Loucy (cell line): ENCODE results near the gene SF3B3.

Experiments used
- H2AFZ ChIP-seq: fragments of 200-600 bp; sonication (generic); 2 replicates; pipeline ENCODE4 v1.6.0; 2016; ENCODE audit warnings: antibody characterized with exemption, mild to moderate bottlenecking, low read length, moderate library complexity
- H3F3A ChIP-seq: fragments of 200-600 bp; 2 replicates; pipeline ENCODE4 v1.6.0; 2016; ENCODE audit warnings: antibody characterized with exemption, low read depth, mild to moderate bottlenecking
- H3K27me3 ChIP-seq: fragments of 200-600 bp; sonication (generic); 2 replicates; pipeline ENCODE4 v1.6.1; 2014; ENCODE audit warnings: low read length, mild to moderate bottlenecking; ENCODE audit not compliant: insufficient read depth, poor library complexity, severe bottlenecking
- H3K36me3 ChIP-seq: fragments of 200-600 bp; sonication (generic); 2 replicates; pipeline ENCODE4 v1.6.1; 2016; ENCODE audit warnings: low read length; ENCODE audit not compliant: insufficient read depth
- H3K4me1 ChIP-seq: fragments of 200-600 bp; sonication (generic); 2 replicates; pipeline ENCODE4 v1.5.1; 2014; ENCODE audit warnings: low read length, mild to moderate bottlenecking; ENCODE audit not compliant: insufficient read depth, poor library complexity, severe bottlenecking
- H3K4me2 ChIP-seq: fragments of 200-600 bp; sonication (generic); 2 replicates; pipeline ENCODE4 v1.6.0; 2014; ENCODE audit warnings: antibody characterized with exemption, low read length, low read depth, mild to moderate bottlenecking; ENCODE audit not compliant: poor library complexity, severe bottlenecking
- H3K4me3 ChIP-seq: fragments of 200-600 bp; sonication (generic); 2 replicates; pipeline ENCODE4 v1.5.1; 2014; ENCODE audit warnings: low read length, mild to moderate bottlenecking, mixed read lengths; ENCODE audit not compliant: poor library complexity, severe bottlenecking
- H3K79me2 ChIP-seq: fragments of 200-600 bp; sonication (generic); 2 replicates; pipeline ENCODE4 v1.6.1; 2014; ENCODE audit warnings: low read length; ENCODE audit not compliant: insufficient read depth
- H3K9ac ChIP-seq: fragments of 200-600 bp; sonication (generic); 2 replicates; pipeline ENCODE4 v1.6.0; 2014; ENCODE audit warnings: mild to moderate bottlenecking, low read depth, low read length, moderate library complexity; ENCODE audit not compliant: poor library complexity, severe bottlenecking
- H3K9me2 ChIP-seq: fragments of 200-600 bp; sonication (generic); replicated peaks from 2 replicates; pipeline ENCODE4 v1.6.1; 2016; ENCODE audit warnings: low read depth, low read length, mixed read lengths
- H3K9me3 ChIP-seq: fragments of 200-600 bp; sonication (generic); 2 replicates; pipeline ENCODE4 v1.6.1; 2014; ENCODE audit warnings: mild to moderate bottlenecking, antibody characterized with exemption, low read length, low read depth; ENCODE audit not compliant: insufficient read depth
- H4K20me1 ChIP-seq: fragments of 200-600 bp; sonication (generic); 2 replicates; pipeline ENCODE4 v1.6.0; 2014; ENCODE audit warnings: antibody characterized with exemption, low read length, mild to moderate bottlenecking; ENCODE audit not compliant: insufficient read depth, poor library complexity, severe bottlenecking
- EZH2phosphoT487 ChIP-seq: fragments of 200-600 bp; IDR thresholded peaks from 2 replicates; pipeline ENCODE4 v1.6.1; 2018; ENCODE audit warnings: antibody characterized with exemption, mild to moderate bottlenecking, moderate library complexity, borderline replicate concordance
- TF ChIP-seq, protein P1 (sequence below): fragments of 200-600 bp; sonication (generic); conservative IDR thresholded peaks from 2 replicates; pipeline ENCODE4 v1.5.1; 2014; ENCODE audit warnings: mild to moderate bottlenecking, antibody characterized with exemption, low read length

Gene SF3B3

GRCh38 chr16:70579648-70580630 is 56.3 kb downstream of the SF3B3 start:
- no peak overlapping the region for H2AFZ ChIP-seq
- H3K79me2 ChIP-seq: no peaks in the 10 kb centered on the region
- no peaks in the 10 kb centered on the region for H3F3A ChIP-seq
- TF ChIP-seq EZH2phosphoT487: no peak
- TF ChIP-seq, protein P1, sequence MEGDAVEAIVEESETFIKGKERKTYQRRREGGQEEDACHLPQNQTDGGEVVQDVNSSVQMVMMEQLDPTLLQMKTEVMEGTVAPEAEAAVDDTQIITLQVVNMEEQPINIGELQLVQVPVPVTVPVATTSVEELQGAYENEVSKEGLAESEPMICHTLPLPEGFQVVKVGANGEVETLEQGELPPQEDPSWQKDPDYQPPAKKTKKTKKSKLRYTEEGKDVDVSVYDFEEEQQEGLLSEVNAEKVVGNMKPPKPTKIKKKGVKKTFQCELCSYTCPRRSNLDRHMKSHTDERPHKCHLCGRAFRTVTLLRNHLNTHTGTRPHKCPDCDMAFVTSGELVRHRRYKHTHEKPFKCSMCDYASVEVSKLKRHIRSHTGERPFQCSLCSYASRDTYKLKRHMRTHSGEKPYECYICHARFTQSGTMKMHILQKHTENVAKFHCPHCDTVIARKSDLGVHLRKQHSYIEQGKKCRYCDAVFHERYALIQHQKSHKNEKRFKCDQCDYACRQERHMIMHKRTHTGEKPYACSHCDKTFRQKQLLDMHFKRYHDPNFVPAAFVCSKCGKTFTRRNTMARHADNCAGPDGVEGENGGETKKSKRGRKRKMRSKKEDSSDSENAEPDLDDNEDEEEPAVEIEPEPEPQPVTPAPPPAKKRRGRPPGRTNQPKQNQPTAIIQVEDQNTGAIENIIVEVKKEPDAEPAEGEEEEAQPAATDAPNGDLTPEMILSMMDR: no peak
- no peaks in the 10 kb centered on the region for H3K4me1 ChIP-seq
- peaks cover 8% of the 10 kb centered on the region; the same call in 1 of the 2 replicates for H3K36me3 ChIP-seq
- H3K27me3 ChIP-seq: no peaks in the 10 kb centered on the region
- H3K4me3 ChIP-seq: no peak overlapping the region
- no peak overlapping the region for H3K4me2 ChIP-seq
- peaks cover 4% of the 10 kb centered on the region for H4K20me1 ChIP-seq
- H3K9me2 ChIP-seq: no peaks in the 10 kb centered on the region
- no peak overlapping the region for H3K9ac ChIP-seq
- no peaks in the 10 kb centered on the region for H3K9me3 ChIP-seq

DNA sequence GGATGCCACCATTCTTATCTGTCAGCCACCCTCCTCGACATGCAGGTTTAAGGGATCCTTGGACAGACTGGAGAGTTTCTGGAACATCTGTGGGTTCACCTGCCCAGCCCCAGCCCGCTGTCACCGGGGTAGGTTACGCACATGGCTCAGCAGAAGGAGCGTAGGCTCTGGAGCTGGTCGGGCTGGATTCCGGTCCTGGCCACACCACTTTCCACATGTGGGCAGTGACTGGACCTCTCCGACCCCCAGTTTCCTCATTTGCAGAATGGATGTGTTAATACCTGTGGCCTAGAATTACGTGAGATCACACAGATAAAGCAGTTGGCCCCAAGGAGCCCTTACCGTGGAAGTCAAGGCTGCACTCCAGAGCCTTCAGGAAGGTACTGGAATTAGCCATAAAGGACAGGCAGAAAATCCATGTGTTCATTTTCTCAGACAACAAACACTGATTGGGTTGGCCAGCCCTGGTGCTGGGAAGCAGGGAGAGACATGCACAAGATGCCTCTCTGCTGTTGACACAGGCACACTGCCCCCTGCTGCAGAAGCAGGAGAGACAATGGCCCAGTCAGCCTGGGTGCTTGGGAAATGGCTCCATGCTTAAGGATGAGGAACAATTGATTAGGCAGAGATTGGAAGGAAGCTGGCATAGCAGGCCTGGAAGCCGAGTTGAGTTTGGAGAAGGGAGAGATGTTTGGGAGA is 58.8 kb downstream of the SF3B3 start:
- H3K9ac ChIP-seq: no peak overlapping the region
- no peak overlapping the region for H3K4me3 ChIP-seq
- H3K9me3 ChIP-seq: no peaks in the 10 kb centered on the region
- H3K27me3 ChIP-seq: no peaks in the 10 kb centered on the region
- no peaks in the 10 kb centered on the region for H3K9me2 ChIP-seq
- no peaks in the 10 kb centered on the region for H3K79me2 ChIP-seq
- H4K20me1 ChIP-seq: no peaks in the 10 kb centered on the region
- H3K4me1 ChIP-seq: no peaks in the 10 kb centered on the region
- H2AFZ ChIP-seq: no peak overlapping the region
- H3K36me3 ChIP-seq: no peaks in the 10 kb centered on the region
- no peak overlapping the region for H3K4me2 ChIP-seq
- no peak for TF ChIP-seq EZH2phosphoT487
- TF ChIP-seq, protein P1: peak; percentile 55
- H3F3A ChIP-seq: no peaks in the 10 kb centered on the region

GRCh38 chr16:70586731-70587130 is 63.1 kb downstream of the SF3B3 start:
- H3K4me3 ChIP-seq: no peak overlapping the region
- no peaks in the 10 kb centered on the region for H3K36me3 ChIP-seq
- TF ChIP-seq EZH2phosphoT487: no peak
- no peaks in the 10 kb centered on the region for H3F3A ChIP-seq
- no peak overlapping the region for H3K4me2 ChIP-seq
- no peak overlapping the region for H3K9ac ChIP-seq
- no peaks in the 10 kb centered on the region for H3K9me2 ChIP-seq
- H3K27me3 ChIP-seq: no peaks in the 10 kb centered on the region
- H3K79me2 ChIP-seq: no peaks in the 10 kb centered on the region
- no peaks in the 10 kb centered on the region for H3K9me3 ChIP-seq
- no peaks in the 10 kb centered on the region for H4K20me1 ChIP-seq
- H3K4me1 ChIP-seq: no peaks in the 10 kb centered on the region
- no peak overlapping the region for H2AFZ ChIP-seq
